Osteoblast (primary cell): ENCODE measurements around the gene LMAN2. TPM values are rescaled to one million over a fixed set of nuclear protein-coding genes. Genes with fewer than 3 reads are reported as not detected.
A peak's percentile ranks its signal among the peaks of the same experiment; 100 is the strongest.

Experiments used
- DNase-seq: peaks from one replicate; pipeline ENCODE4 v3.0.0; 2011; ENCODE audit warnings: low spot score, mixed read lengths; ENCODE audit not compliant: insufficient read length; ENCODE audit errors: missing footprints
- H2AFZ ChIP-seq: 2 replicates; pipeline ENCODE4 v1.6.0; 2011; ENCODE audit warnings: mild to moderate bottlenecking, low read length
- H3K27ac ChIP-seq: 2 replicates; pipeline ENCODE4 v1.5.1; 2011; ENCODE audit warnings: mild to moderate bottlenecking, low read depth, low read length, moderate library complexity
- H3K27me3 ChIP-seq: 2 replicates; pipeline ENCODE4 v1.6.0; 2012; ENCODE audit warnings: mild to moderate bottlenecking, control low read depth, inconsistent platforms, low read length, moderate library complexity; ENCODE audit not compliant: insufficient read depth
- H3K36me3 ChIP-seq: 2 replicates; pipeline ENCODE4 v1.5.1; 2011; ENCODE audit warnings: mild to moderate bottlenecking, low read length, control low read depth, moderate library complexity; ENCODE audit not compliant: insufficient read depth
- H3K4me1 ChIP-seq: 2 replicates; pipeline ENCODE4 v1.5.1; 2011; ENCODE audit warnings: mild to moderate bottlenecking, low read length, control low read depth, moderate library complexity; ENCODE audit not compliant: insufficient read depth
- H3K4me2 ChIP-seq: 2 replicates; pipeline ENCODE4 v1.6.0; 2011; ENCODE audit warnings: mild to moderate bottlenecking, low read length; ENCODE audit not compliant: insufficient read depth
- H3K4me3 ChIP-seq: fragments of 200-600 bp; sonication (generic); 3 replicates; pipeline ENCODE4 v1.5.1; 2012; ENCODE audit warnings: mild to moderate bottlenecking, low read length, inconsistent platforms; ENCODE audit not compliant: insufficient read depth
- H3K79me2 ChIP-seq: 2 replicates; pipeline ENCODE4 v1.6.0; 2012; ENCODE audit warnings: mild to moderate bottlenecking, low read length, control low read depth, inconsistent platforms; ENCODE audit not compliant: insufficient read depth
- H3K9me3 ChIP-seq: 2 replicates; pipeline ENCODE4 v1.5.1; 2011; ENCODE audit warnings: low read depth, low read length, control low read depth
- H4K20me1 ChIP-seq: 2 replicates; pipeline ENCODE4 v1.6.0; 2012; ENCODE audit warnings: mild to moderate bottlenecking, low read length, control low read depth; ENCODE audit not compliant: insufficient read depth
- total RNA-seq: library from RNA; depleted of rRNA; stranded (reverse); fragments of >200 nt; gene quantifications from 2 replicates; pipeline ENCODE4 v1.2.3, GENCODE V29; 2012
- TF ChIP-seq, protein P1 (sequence below): IDR thresholded peaks from 2 replicates; pipeline ENCODE4 v1.5.1; 2011; ENCODE audit warnings: mild to moderate bottlenecking, low read depth, low read length, moderate library complexity; ENCODE audit errors: extremely low read depth

LMAN2 gene
- total RNA-seq, 1 donor, result 356 TPM

GRCh38 chr5:177384134-177384533 lies 32.7 kb upstream of the LMAN2 start, which contains the start of gene SLC34A1:
Gene SLC34A1, plus strand, starts transcription at chr5:177384434. Its CDS starts 1,308 bp downstream, at chr5:177385742.
- Histone ChIP-seq H3K4me1 (peaks cover 12% of the 10 kb centered on the region), H3K9me3 (no peaks in the 10 kb centered on the region), H2AFZ (no peak within 1 kb of the TSS), H3K4me3 (no peak within 1 kb of the TSS), H3K79me2 (no peaks in the 10 kb centered on the region), H3K36me3 (no peaks in the 10 kb centered on the region), H3K27me3 (peaks cover 31% of the 10 kb centered on the region), H3K27ac (no peak within 1 kb of the TSS), H4K20me1 (peaks cover 4% of the 10 kb centered on the region), H3K4me2 (no peak within 1 kb of the TSS)
- no peak for DNase-seq
- TF ChIP-seq, protein P1, sequence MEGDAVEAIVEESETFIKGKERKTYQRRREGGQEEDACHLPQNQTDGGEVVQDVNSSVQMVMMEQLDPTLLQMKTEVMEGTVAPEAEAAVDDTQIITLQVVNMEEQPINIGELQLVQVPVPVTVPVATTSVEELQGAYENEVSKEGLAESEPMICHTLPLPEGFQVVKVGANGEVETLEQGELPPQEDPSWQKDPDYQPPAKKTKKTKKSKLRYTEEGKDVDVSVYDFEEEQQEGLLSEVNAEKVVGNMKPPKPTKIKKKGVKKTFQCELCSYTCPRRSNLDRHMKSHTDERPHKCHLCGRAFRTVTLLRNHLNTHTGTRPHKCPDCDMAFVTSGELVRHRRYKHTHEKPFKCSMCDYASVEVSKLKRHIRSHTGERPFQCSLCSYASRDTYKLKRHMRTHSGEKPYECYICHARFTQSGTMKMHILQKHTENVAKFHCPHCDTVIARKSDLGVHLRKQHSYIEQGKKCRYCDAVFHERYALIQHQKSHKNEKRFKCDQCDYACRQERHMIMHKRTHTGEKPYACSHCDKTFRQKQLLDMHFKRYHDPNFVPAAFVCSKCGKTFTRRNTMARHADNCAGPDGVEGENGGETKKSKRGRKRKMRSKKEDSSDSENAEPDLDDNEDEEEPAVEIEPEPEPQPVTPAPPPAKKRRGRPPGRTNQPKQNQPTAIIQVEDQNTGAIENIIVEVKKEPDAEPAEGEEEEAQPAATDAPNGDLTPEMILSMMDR, result no peak

DNA sequence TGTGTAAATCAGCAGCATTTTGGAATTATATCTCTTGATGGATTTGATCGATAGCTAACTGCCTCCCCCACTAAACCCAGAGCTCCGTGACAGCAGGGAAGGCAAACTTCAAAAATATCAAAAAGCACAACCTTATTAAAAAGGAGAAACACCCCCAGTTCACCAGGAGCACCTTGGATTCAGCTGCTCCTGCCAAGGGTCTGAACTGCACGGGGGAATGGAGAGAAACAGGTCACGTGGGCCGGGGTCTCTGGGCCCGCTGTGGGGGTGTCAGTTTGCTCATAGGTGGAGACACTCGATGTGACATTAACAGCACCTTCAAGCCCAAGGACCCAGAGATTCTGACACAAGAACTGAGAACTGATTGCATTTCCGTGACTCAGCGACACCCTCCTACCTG lies 31.7 kb upstream of the LMAN2 start:
- TF ChIP-seq, protein P1, result no peak

GRCh38 chr5:177382423-177383029 lies 31.1 kb upstream of the LMAN2 start:
- no peak overlapping the region for H3K4me3 ChIP-seq
- no peak for DNase-seq
- H3K9me3 ChIP-seq, result no peaks in the 10 kb centered on the region
- no peak overlapping the region for H2AFZ ChIP-seq
- H3K79me2 ChIP-seq, result no peaks in the 10 kb centered on the region
- no peaks in the 10 kb centered on the region for H3K36me3 ChIP-seq
- TF ChIP-seq, protein P1, result peak; percentile 43
- H3K4me2 ChIP-seq, result no peak overlapping the region
- H3K27me3 ChIP-seq, result peaks cover 31% of the 10 kb centered on the region
- H3K4me1 ChIP-seq, result peaks cover 7% of the 10 kb centered on the region
- H3K27ac ChIP-seq, result no peak overlapping the region
- no peaks in the 10 kb centered on the region for H4K20me1 ChIP-seq

More for the DNA sequence above, 31.7 kb upstream of the LMAN2 start:
- Histone ChIP-seq H3K9me3 (no peaks in the 10 kb centered on the region), H3K36me3 (no peaks in the 10 kb centered on the region), H3K79me2 (no peaks in the 10 kb centered on the region), H4K20me1 (no peaks in the 10 kb centered on the region), H3K4me3 (no peak overlapping the region), H3K4me1 (peaks cover 7% of the 10 kb centered on the region), H3K27me3 (peaks cover 31% of the 10 kb centered on the region), H2AFZ (no peak overlapping the region), H3K4me2 (no peak overlapping the region), H3K27ac (no peak overlapping the region)
- DNase-seq, result no peak

GRCh38 chr5:177380805-177381126 lies 29.3 kb upstream of the LMAN2 start:
- H3K4me2 ChIP-seq, result no peak overlapping the region
- H4K20me1 ChIP-seq, result no peaks in the 10 kb centered on the region
- H3K4me1 ChIP-seq, result peaks cover 7% of the 10 kb centered on the region
- peaks cover 26% of the 10 kb centered on the region for H3K27me3 ChIP-seq
- H3K79me2 ChIP-seq, result no peaks in the 10 kb centered on the region
- H3K36me3 ChIP-seq, result no peaks in the 10 kb centered on the region
- DNase-seq, result no peak
- TF ChIP-seq, protein P1, result no peak
- H2AFZ ChIP-seq, result no peak overlapping the region
- no peak overlapping the region for H3K4me3 ChIP-seq
- H3K9me3 ChIP-seq, result no peaks in the 10 kb centered on the region
- H3K27ac ChIP-seq, result no peak overlapping the region
